Keratinocyte (primary cell): ENCODE results near the gene POLD1.

Source experiments
- CTCF ChIP-seq, 3 experiments: IDR thresholded peaks in 1 of 3; conservative IDR thresholded peaks in 1 of 3; optimal IDR thresholded peaks in 1 of 3; 2 replicates in 2 of 3; 3 replicates in 1 of 3; pipeline versions ENCODE3 to v1.5.1; 2011; ENCODE audit warnings: low read length in 3 of 3, mild to moderate bottlenecking in 3 of 3, moderate library complexity in 2 of 3, control low read depth in 1 of 3, inconsistent platforms in 1 of 3; ENCODE audit not compliant: insufficient read depth in 2 of 3; ENCODE audit errors: extremely low read depth in 1 of 3
- EZH2 ChIP-seq: IDR thresholded peaks from one replicate; pipeline ENCODE4 v1.6.1; 2012; ENCODE audit warnings: inconsistent platforms, mild to moderate bottlenecking, low read length, moderate library complexity

- TF ChIP-seq CTCF (optimal IDR thresholded peaks at IDR 0.05 in 1 of 3, IDR thresholded peaks at IDR 0.05 in 1 of 3, conservative IDR thresholded peaks at IDR 0.05 in 1 of 3; ENCODE audit: extremely low read depth in 1 of 3, insufficient read depth in 2 of 3, low read length in 3 of 3) (no peak), EZH2 (no peak)
These were observed 28.3 kb downstream of the POLD1 start for GRCh38 chr19:50412419-50412818.
